Body of pancreas (tissue), 4 donors: ENCODE results near the gene EGLN3.

Experiments
- CTCF ChIP-seq, 7 experiments: fragments of 450-650 bp in 4 of 7; fragments of 200-600 bp in 3 of 7; sonication (generic) in 3 of 7; IDR thresholded peaks; one replicate each; pipeline ENCODE4 v1.5.1; 2016 to 2019; ENCODE audit warnings: antibody characterized with exemption in 7 of 7
- POLR2A ChIP-seq, 3 donors: fragments of 450-650 bp; IDR thresholded peaks; one replicate each; pipeline ENCODE4 v1.6.1; 2016; ENCODE audit warnings: antibody characterized with exemption in 3 of 3, mild to moderate bottlenecking in 2 of 3

GRCh38 chr14:33962016-33962415, 11.1 kb upstream of the EGLN3 start:
- TF ChIP-seq CTCF (IDR thresholded peaks at IDR 0.05) (no peak), POLR2A (IDR thresholded peaks at IDR 0.05) (no peak)
